Mononuclear cell (primary cell): Measurements from ENCODE around the gene DISC1. TPM values are rescaled to one million over a fixed set of nuclear protein-coding genes. Genes with fewer than 3 reads are reported as not detected.

Experiments used
- H3K27me3 ChIP-seq: 2 replicates; pipeline ENCODE4 v1.6.0; 2011; ENCODE audit warnings: low read length, control low read depth; ENCODE audit not compliant: insufficient read depth
- H3K4me1 ChIP-seq: 2 replicates; pipeline ENCODE4 v1.5.1; 2011; ENCODE audit warnings: mild to moderate bottlenecking, low read length, control low read depth; ENCODE audit not compliant: insufficient read depth
- H3K4me3 ChIP-seq: 2 replicates; pipeline ENCODE4 v1.5.1; 2011; ENCODE audit warnings: mild to moderate bottlenecking, low read length, moderate library complexity
- H3K9me3 ChIP-seq: 2 replicates; pipeline ENCODE4 v1.5.1; 2011; ENCODE audit warnings: low read depth, mild to moderate bottlenecking, control low read depth, low read length
- total RNA-seq: library from RNA; depleted of rRNA; stranded (reverse); fragments of >200 nt; gene quantifications from one replicate; pipeline ENCODE4 v1.2.3, GENCODE V29; 2012

DISC1 gene
- total RNA-seq, 1 donor, result 17.2 TPM

DNA sequence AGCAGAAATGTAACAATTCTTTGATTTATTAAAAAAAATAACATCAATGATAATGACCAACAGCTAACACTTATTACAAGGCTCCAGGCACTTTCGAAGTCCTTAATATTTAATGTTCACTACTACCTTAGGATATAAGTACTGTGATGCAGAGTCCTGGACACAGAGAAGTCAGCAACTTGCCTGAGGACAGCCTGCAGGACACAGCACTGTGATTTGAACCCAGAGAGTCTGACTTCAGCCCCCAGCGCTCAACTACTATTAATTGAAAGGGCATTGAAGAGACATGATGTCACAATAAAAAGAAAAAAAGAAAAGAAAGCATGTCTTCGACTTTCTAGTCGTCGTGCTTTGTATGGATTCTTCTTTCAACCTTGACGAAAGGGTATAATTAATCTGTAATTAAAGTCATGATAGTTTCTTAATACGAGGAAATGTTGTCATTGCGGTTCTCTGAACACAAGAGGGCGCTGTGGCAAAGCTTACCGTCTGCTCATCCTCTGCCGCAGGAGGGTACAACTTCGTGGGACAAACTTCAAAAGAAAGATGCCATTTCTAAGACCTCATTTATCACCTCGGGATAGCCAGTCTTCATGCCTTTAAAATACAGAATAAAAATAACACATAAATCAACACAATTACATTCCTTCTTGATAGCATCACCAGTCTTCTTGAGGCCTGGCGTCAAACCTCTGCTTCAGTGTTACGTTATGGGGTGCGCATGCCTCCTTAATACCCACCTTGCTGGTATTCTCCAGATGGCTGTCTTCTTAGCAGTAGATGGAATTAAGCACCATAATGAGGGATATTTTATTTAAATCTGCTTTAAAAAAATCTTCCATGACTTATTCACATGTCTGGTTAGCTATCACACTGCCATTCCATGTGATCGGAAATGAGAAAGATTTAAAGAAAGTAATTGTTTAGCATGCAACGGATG, 240.1 kb downstream of the DISC1 start:
- Histone ChIP-seq H3K4me1 (peaks cover 14% of the 10 kb centered on the region), H3K27me3 (no peaks in the 10 kb centered on the region), H3K9me3 (no peaks in the 10 kb centered on the region), H3K4me3 (no peak overlapping the region)

DNA sequence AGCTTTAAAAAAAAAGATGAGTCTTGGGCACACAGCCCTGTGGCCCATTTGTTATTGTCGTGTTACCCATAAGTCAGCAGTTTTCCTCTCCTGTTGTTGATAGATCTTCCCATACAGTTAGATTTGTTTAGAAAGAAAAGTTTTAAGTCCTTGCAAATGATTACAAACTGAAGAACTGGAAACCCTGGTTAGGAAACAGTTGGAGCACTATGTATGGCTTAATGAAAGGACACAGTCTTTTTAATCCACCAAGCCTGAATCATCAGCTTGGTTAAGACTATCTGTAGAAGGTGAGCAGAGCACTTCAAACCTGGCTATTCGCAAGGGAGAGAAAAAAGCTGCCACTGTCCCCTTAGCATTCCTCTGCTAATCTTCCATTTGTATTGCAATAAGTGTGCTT, 241.0 kb downstream of the DISC1 start:
- Histone ChIP-seq H3K9me3 (no peaks in the 10 kb centered on the region), H3K4me1 (peaks cover 14% of the 10 kb centered on the region), H3K4me3 (no peak overlapping the region), H3K27me3 (no peaks in the 10 kb centered on the region)

GRCh38 chr1:231869364-231869763, 242.8 kb downstream of the DISC1 start:
- no peaks in the 10 kb centered on the region for H3K27me3 ChIP-seq
- peaks cover 14% of the 10 kb centered on the region for H3K4me1 ChIP-seq
- no peak overlapping the region for H3K4me3 ChIP-seq
- no peaks in the 10 kb centered on the region for H3K9me3 ChIP-seq

- Histone ChIP-seq H3K4me3 (no peak overlapping the region), H3K4me1 (peaks cover 14% of the 10 kb centered on the region), H3K27me3 (no peaks in the 10 kb centered on the region), H3K9me3 (no peaks in the 10 kb centered on the region)
These were observed 244.9 kb downstream of the DISC1 start for GRCh38 chr1:231871471-231871870.

DNA sequence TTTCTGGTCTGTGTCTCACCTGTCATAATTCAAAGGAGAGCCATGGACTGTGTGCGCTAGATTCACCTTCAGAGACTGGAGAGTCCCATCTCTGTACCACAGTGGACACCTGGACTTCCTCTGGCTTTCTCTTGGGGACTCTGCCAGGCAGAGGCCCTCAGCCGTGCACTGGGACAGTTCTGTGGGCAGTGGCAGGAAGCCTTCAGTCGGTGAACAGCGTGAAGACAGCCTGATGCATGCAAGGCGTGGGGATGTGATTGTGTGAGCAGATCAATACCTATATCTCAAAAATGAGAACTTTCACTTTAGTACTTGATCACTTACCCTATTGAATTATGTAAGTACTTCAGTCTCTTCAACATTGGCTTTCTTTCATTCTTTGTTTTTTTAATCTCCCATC, 245.3 kb downstream of the DISC1 start:
- Histone ChIP-seq H3K27me3 (no peaks in the 10 kb centered on the region), H3K4me3 (no peak overlapping the region), H3K4me1 (peaks cover 14% of the 10 kb centered on the region), H3K9me3 (no peaks in the 10 kb centered on the region)

DNA sequence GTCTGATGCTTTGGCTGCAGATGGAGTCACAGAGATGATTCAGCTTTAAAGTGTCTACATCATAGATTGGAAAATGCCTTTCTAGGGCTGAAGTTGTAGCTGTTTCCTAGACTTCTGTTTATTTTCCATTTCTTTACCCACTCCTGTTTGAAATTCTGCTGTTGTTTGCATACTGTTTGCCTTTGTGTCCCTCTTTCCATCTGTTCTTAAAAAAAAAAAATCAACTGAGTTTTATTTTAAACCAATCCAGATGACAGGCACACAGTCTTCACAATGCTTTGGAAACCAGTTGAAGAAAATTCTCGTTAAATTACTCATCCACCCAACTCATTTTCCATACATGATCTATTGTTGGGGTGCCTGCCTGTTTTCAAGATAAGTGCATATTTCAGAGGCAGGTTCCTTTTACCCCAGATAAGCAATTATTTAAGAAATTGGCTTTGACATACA, 245.9 kb downstream of the DISC1 start:
- H3K4me1 ChIP-seq, result peaks cover 14% of the 10 kb centered on the region
- H3K27me3 ChIP-seq, result no peaks in the 10 kb centered on the region
- H3K9me3 ChIP-seq, result no peaks in the 10 kb centered on the region
- H3K4me3 ChIP-seq, result no peak overlapping the region

GRCh38 chr1:231878737-231879136, 252.1 kb downstream of the DISC1 start:
- H3K9me3 ChIP-seq, result no peaks in the 10 kb centered on the region
- H3K4me3 ChIP-seq, result no peak overlapping the region
- no peaks in the 10 kb centered on the region for H3K4me1 ChIP-seq
- no peaks in the 10 kb centered on the region for H3K27me3 ChIP-seq

GRCh38 chr1:231879296-231879695, 252.7 kb downstream of the DISC1 start:
- Histone ChIP-seq H3K4me3 (no peak overlapping the region), H3K9me3 (no peaks in the 10 kb centered on the region)

GRCh38 chr1:231882333-231882732, 255.7 kb downstream of the DISC1 start:
- Histone ChIP-seq H3K4me1 (no peaks in the 10 kb centered on the region), H3K4me3 (no peak overlapping the region), H3K9me3 (no peaks in the 10 kb centered on the region), H3K27me3 (no peaks in the 10 kb centered on the region)

More at GRCh38 chr1:231879296-231879695, 252.7 kb downstream of the DISC1 start:
- Histone ChIP-seq H3K27me3 (no peaks in the 10 kb centered on the region), H3K4me1 (no peaks in the 10 kb centered on the region)

GRCh38 chr1:231882790-231883189, 256.2 kb downstream of the DISC1 start:
- no peaks in the 10 kb centered on the region for H3K4me1 ChIP-seq
- H3K9me3 ChIP-seq, result no peaks in the 10 kb centered on the region
- H3K4me3 ChIP-seq, result no peak overlapping the region
- H3K27me3 ChIP-seq, result no peaks in the 10 kb centered on the region

GRCh38 chr1:231883382-231883781, 256.8 kb downstream of the DISC1 start:
- Histone ChIP-seq H3K27me3 (no peaks in the 10 kb centered on the region), H3K4me1 (no peaks in the 10 kb centered on the region), H3K4me3 (no peak overlapping the region)

GRCh38 chr1:231885209-231885854, 258.7 kb downstream of the DISC1 start:
- H3K4me1 ChIP-seq, result no peaks in the 10 kb centered on the region
- H3K4me3 ChIP-seq, result no peak overlapping the region
- H3K27me3 ChIP-seq, result no peaks in the 10 kb centered on the region
- no peaks in the 10 kb centered on the region for H3K9me3 ChIP-seq

More at GRCh38 chr1:231883382-231883781, 256.8 kb downstream of the DISC1 start:
- no peaks in the 10 kb centered on the region for H3K9me3 ChIP-seq

GRCh38 chr1:231887166-231887565, 260.6 kb downstream of the DISC1 start:
- H3K9me3 ChIP-seq, result no peaks in the 10 kb centered on the region
- H3K27me3 ChIP-seq, result no peaks in the 10 kb centered on the region
- no peaks in the 10 kb centered on the region for H3K4me1 ChIP-seq
- H3K4me3 ChIP-seq, result no peak overlapping the region

DNA sequence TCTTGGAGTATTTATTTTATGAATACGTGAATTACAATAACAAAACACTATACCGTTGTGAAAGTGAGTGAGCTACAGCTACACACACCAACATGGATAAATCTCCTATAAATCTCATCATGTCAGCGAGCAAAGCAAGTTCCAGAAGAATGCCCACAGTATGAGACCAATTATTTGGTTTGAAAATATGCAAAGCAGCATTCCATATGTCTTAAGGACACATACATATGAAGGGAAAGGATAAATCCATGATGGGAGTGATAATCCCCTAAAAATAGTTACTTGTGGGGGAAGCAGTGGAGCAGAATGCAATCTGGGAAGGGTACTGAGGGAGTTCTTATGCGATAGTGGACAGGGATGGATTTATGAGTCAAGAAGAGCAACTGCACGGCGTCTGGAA, 261.3 kb downstream of the DISC1 start:
- no peaks in the 10 kb centered on the region for H3K9me3 ChIP-seq
- H3K4me1 ChIP-seq, result no peaks in the 10 kb centered on the region
- no peaks in the 10 kb centered on the region for H3K27me3 ChIP-seq
- H3K4me3 ChIP-seq, result no peak overlapping the region

- Histone ChIP-seq H3K4me3 (no peak overlapping the region), H3K4me1 (no peaks in the 10 kb centered on the region), H3K9me3 (no peaks in the 10 kb centered on the region), H3K27me3 (no peaks in the 10 kb centered on the region)
These were observed 264.2 kb downstream of the DISC1 start for GRCh38 chr1:231890791-231891190.
